GM21619 (cell line): ENCODE results near the gene DSE.

Experiments used
- ATAC-seq: cut with Tn5 transposase; IDR thresholded peaks from one replicate; pipeline ENCODE4 v1.9.1; 2021; ENCODE audit not compliant: unreplicated experiment

DSE gene

GRCh38 chr6:116444575-116444974, 73.8 kb downstream of the DSE start:
- ATAC-seq, result no peak

DNA sequence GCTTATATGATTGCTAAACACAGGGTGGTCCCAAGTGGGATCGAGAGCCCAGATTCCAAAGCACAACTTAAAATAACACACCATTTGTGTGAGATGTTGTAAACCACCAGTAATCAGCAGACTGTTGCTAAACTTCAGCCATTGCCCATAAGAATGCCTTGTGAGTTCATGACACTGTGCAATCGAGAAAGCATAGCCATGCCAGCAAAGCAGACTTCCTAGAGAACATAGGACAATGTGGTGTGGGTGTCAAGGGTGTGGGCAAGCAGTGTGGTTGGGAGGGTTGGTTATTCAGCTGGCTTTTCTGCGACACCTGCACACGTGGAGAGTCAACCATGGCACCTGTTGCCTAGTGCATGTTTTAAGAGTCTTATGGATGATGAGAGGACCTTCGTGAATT, 74.4 kb downstream of the DSE start:
- no peak for ATAC-seq

- ATAC-seq, result no peak
These were observed 75.7 kb downstream of the DSE start for GRCh38 chr6:116446399-116446798.

DNA sequence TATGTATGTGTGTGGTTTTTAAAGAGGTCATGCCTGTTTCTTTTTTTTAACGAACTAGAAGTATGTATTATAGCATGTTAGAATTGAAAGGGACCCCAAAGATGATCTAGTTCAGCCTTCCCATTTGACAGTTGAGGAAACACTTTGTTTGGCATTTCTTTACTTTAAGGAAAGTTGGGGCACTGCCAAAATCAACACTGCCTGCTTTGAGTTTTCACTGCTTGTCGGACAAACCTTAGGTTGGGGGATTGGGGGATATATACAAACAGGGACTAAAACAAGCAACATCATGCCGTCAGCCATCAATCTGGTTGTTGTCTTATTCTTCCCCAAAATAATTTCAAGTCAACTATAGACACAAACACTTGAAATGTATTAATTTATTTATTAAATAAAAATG, 76.3 kb downstream of the DSE start:
- no peak for ATAC-seq

GRCh38 chr6:116447496-116448011, 76.8 kb downstream of the DSE start:
- peak; percentile 30 for ATAC-seq

- no peak for ATAC-seq
These were observed 78.8 kb downstream of the DSE start for GRCh38 chr6:116449565-116449964.

DNA sequence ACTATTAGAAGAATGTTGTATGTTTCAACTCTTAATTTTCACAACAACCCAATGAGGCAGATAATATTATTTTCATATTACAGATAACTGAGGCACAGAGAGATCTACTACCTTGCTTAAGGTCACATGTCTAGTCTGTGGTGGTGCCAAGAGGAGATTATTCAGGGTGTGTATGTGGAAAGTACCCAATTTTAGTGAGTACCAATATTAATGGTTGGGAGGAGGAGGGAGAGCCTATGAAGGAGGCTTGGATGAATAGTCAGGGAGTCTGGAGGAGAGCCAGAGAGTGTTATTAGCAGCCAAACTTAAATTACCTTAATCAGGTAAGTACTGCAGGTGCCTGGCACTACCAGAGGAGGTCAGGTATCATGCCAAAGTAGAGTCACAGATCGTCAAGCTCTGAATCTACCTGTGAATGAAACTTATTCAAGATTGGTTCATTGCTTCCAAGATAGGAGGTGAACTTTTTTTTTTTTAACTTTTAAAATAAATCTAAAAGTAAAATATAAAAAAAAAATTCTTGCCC, 79.5 kb downstream of the DSE start:
- ATAC-seq, result no peak

DNA sequence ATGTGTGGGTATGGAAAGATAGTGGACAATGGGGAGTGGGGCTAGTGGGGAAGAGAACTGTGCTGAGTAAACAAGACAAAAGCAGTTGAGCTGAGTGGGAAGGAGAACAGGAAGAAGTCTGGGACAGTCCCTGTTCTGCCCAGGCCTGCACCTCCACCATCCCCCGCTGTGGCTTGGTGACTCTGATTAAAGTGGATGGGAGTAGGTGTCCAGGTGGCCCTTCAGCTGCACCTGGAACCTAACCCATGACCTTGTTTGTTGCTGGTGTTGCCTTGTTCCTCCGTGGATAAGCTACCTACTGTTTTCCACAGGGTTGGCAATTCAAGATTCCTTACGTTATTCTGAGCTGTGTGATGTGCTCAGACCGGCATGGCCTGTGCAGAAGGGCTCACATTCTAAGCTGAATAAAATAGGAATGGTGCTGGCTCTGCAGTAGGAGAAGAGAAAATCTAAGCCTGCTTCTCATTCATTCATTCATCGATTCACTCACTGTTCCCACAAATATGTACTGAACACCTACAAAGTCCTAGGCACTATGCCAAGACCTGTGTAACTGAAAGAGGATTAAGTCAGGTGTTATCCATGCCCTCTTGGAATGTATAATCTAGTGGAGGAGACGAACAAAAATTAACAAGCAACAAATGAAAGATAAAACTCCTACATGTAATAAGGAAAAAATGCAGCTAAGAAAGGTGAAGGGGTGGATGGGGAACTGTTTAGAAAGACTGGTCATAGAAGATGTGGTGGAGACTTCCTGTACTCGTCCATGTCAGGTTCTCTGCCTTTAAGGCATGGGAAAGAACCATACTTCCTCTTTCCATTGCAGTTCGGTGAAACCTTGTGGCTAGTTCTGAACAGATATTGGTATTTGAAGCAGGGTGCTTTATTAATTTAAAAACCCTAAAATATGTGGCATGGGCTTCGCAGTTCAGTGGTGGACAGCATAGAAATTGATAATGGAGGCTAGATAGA, 80.3 kb downstream of the DSE start:
- peak; percentile 76 for ATAC-seq

- ATAC-seq, result no peak
These were observed 81.2 kb downstream of the DSE start for GRCh38 chr6:116451916-116452315.

- no peak for ATAC-seq
These were observed 81.8 kb downstream of the DSE start for GRCh38 chr6:116452531-116452930.

- ATAC-seq, result no peak
These were observed 85.4 kb downstream of the DSE start for GRCh38 chr6:116456106-116456505.

GRCh38 chr6:116456927-116457326, 86.2 kb downstream of the DSE start:
- ATAC-seq, result no peak

DNA sequence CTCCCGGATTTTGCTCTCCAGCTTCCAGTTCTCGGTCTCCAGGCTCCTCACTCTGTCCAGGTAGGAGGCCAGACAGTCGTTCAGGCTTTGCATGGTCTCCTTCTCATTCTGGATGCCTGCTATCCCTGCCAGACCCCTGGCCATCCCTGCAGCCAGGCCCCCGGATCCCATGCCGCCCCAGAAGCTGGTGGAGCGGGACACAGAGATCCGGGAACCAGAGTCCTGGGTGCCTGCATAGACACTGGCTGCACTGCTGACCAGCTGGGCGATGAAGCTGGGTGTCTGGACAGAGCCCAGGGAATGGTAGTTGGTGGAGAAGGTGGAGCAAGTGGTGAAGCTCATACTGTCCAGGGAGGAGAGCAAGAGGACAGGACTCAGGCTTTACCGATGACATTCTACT, 87.5 kb downstream of the DSE start:
- ATAC-seq, result no peak

- ATAC-seq, result no peak
These were observed 89.2 kb downstream of the DSE start for GRCh38 chr6:116459927-116460326.

DNA sequence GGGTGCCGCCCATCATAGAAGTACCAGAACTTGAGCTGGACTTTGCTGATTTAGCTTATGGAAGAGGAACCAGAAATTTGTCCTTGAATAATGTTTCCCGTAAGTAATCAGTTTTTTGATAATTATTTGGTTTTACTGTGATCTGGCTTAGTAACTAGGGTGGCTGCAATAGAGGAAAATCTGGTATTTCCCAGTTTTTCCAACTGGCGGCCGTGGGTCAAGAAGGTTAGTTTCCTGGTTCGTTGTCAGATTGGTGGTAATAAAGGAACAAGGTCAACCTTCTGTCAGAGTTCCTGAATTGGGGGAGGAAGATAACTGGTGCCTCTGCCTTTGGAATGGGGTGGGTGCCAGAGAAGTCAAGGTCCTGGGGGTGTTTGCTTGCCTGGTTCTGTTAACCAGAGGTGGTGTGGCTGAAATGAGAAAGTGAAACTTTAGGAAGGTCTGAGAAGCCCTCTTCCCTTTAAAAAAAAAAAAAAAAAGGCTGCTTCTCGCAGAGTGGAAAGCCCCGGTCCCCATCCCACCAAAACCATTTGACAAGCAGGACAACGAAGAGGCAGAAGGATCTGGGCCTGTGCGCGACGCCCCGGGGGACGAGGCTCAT, 90.7 kb downstream of the DSE start, which contains the start of gene CALHM6:
Gene CALHM6, plus strand, starts transcription at position 45 of the 601 bp plus-strand sequence. Its CDS starts 555 bp downstream, at position 600.
- peak; percentile 8 for ATAC-seq

DNA sequence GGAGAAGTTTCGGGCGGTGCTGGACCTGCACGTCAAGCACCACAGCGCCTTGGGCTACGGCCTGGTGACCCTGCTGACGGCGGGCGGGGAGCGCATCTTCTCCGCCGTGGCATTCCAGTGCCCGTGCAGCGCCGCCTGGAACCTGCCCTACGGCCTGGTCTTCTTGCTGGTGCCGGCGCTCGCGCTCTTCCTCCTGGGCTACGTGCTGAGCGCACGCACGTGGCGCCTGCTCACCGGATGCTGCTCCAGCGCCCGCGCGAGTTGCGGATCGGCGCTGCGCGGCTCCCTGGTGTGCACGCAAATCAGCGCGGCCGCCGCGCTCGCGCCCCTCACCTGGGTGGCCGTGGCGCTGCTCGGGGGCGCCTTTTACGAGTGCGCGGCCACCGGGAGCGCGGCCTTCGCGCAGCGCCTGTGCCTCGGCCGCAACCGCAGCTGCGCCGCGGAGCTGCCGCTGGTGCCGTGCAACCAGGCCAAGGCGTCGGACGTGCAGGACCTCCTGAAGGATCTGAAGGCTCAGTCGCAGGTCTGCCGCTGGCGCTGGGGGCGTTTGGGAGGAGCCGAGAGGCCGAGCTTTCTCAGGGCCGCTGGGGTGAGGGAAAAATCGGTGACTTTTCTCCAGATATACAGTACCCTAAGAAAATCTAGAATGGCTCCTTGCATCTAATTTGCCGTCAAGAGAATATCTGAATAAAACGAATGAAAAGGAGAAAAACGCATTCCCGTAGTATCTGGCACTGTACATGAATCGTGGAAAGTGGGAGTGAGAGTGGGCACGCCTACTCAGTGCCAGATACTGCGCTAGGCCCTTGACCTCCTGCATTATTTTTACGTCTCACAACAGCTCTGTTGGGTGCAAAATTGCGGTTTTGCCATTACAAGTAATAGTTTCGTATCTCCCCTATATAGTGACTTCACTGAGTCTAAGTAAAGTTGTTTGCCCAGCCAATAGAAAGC, 91.5 kb downstream of the DSE start:
- ATAC-seq, result peak; percentile 83

- ATAC-seq, result no peak
These were observed 92.6 kb downstream of the DSE start for GRCh38 chr6:116463301-116463700.

GRCh38 chr6:116465246-116465645, 94.5 kb downstream of the DSE start:
- ATAC-seq, result no peak

DNA sequence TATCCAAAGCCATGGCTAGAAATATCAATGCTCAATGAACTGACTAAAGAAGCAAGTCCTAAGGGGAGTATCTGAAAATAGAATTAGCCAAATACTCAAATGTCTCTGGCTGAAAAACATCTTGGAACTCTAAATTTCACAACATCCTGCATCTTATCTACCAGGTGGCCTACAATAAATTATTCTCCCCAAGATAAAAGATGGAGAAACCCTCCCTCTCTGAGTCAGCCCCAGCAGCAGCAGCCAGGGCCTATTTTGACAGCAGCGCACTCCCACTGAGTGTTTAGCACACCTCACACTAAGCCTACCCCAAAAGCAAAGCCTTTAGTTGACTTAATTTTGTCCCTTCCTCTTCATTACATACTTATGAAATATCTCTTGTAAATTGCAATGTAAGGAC, 96.3 kb downstream of the DSE start:
- no peak for ATAC-seq

DNA sequence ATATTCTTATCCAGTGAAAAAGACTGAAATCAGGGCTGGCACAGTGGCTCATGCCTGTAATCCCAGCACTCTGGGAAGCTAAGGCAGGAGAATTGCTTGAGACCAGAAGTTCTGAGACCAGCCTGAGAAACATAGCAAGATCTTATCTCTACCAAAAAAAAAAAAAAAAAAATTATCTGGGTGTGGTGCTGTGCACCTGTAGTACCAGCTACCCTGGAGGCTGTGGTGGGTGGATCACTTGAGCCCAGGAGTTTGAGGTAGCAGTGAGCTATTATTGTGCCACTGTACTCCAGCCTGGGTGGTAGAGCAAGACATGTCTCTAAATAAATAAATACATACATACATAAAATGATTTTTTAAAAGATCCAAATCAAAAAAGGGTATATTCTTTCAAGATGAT, 96.8 kb downstream of the DSE start:
- no peak for ATAC-seq

- ATAC-seq, result no peak
These were observed 97.5 kb downstream of the DSE start for GRCh38 chr6:116468293-116468692.
